ENCODE data around the gene SLC16A13. TPM values are rescaled to one million over a fixed set of nuclear protein-coding genes. Genes with fewer than 3 reads are reported as not detected.

Gene SLC16A13
- total RNA-seq, 1 donor from 2014 or later: 13.5 TPM

DNA sequence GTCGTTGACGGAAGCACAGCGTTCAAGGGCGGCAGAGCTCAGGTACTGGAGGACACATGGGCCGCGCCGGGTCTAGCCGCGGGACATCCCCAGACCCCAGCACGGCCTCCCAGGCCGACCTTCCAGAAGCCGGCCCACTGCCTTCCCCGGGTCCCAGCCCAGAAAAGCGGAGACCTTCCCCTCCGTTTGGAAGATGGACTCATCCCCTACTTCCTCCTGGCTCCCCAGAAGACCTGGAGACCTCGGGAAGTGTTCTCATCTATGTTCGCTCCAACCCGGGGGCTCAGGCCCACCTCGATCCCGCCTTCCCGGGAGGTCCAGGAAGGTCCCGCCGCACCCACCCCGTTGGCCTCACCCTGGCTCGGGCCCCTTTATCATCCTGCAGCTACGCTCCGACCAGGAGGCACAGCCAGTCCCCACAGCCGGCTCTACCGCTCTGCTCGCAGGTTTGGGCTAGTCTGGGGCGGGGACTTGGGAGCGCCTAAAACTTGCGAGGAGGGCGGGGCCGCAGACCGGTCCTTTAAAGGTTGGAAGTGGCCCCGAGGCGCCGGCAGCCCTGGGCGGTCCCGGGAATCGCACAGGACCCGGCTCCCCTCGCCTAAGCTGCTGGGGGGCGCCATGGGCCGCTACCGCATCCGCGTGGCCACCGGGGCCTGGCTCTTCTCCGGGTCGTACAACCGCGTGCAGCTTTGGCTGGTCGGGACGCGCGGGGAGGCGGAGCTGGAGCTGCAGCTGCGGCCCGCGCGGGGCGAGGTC, 40.1 kb upstream of the SLC16A13 start, which contains the start of gene ALOX12:
ALOX12 (plus strand) TSS at position 550 of the 756 bp plus-strand sequence; CDS start at position 619, 69 bp downstream.
- Mint-ChIP-seq H3K36me3 (peaks cover 30% of the 10 kb centered on the region), H3K4me1 (ENCODE audit: unreplicated experiment) (no peaks in the 10 kb centered on the region), H3K4me3 (peak within 1 kb of the TSS; percentile 82), H3K27me3 (peaks cover 4% of the 10 kb centered on the region), H3K27ac (no peak within 1 kb of the TSS), H3K9me3 (no peaks in the 10 kb centered on the region)
- no peak for DNase-seq (ENCODE audit: extremely low spot score, unreplicated experiment)
- TF ChIP-seq, protein P1, sequence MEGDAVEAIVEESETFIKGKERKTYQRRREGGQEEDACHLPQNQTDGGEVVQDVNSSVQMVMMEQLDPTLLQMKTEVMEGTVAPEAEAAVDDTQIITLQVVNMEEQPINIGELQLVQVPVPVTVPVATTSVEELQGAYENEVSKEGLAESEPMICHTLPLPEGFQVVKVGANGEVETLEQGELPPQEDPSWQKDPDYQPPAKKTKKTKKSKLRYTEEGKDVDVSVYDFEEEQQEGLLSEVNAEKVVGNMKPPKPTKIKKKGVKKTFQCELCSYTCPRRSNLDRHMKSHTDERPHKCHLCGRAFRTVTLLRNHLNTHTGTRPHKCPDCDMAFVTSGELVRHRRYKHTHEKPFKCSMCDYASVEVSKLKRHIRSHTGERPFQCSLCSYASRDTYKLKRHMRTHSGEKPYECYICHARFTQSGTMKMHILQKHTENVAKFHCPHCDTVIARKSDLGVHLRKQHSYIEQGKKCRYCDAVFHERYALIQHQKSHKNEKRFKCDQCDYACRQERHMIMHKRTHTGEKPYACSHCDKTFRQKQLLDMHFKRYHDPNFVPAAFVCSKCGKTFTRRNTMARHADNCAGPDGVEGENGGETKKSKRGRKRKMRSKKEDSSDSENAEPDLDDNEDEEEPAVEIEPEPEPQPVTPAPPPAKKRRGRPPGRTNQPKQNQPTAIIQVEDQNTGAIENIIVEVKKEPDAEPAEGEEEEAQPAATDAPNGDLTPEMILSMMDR (conservative IDR thresholded peaks at IDR 0.05): no peak

DNA sequence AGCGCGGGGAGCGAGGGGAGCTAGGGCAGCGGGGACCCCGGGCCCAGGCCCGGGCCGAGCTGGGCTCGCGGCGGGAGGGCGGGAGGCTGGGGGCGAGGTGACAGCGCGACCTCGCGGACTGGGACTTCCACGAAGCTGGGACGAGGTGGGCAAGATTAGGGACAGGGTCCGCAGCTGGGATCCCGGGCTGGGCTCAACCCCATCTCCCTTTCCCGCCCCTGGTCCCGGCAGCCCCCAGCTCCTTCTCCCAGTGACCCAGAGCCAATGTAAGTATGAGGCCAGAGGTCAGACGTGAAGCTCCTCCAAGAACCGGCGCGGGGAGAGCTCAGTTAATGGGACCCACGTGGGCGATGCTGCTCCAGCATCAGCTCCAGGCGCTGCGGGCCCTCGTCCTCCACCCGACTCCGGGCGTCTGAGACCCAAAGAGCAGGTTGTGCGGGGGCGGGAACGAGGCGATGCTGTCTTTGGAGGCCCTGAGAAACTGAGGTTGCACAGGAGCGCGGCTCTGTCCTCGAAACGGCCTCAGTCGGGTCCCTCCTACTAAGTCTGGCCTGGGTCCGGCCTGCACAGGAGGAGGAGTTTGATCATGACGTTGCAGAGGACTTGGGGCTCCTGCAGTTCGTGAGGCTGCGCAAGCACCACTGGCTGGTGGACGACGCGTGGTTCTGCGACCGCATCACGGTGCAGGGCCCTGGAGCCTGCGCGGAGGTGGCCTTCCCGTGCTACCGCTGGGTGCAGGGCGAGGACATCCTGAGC, 39.4 kb upstream of the SLC16A13 start:
- no peak for DNase-seq (ENCODE audit: extremely low spot score, unreplicated experiment)

DNA sequence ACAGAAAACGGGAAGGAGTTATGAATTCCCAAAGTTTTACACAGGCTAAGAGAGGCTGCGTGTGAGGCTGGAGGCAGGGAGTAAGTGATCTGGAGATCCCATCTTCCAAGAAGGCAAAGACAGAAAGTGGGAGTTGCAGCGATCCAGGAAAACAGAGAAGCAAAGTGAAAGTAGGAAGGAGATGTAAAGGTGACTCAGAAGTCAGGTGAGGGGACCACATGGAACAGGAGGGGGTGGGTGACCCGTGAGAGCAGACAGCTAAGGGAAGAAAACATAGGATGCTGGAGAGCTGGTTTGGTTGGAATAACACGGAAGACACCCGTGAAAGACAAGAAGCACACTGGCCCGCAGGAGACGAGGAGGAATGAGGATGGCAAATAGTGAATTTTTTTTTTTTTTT, 38.6 kb upstream of the SLC16A13 start:
- Mint-ChIP-seq H3K4me3 (peak overlapping the region; percentile 29), H3K36me3 (peaks cover 40% of the 10 kb centered on the region), H3K4me1 (ENCODE audit: unreplicated experiment) (no peaks in the 10 kb centered on the region), H3K27me3 (peaks cover 4% of the 10 kb centered on the region), H3K27ac (no peak overlapping the region), H3K9me3 (no peaks in the 10 kb centered on the region)
- DNase-seq (ENCODE audit: extremely low spot score, unreplicated experiment): no peak
- TF ChIP-seq, protein P1 (conservative IDR thresholded peaks at IDR 0.05): no peak

More for the DNA sequence above, 39.4 kb upstream of the SLC16A13 start:
- H3K36me3 Mint-ChIP-seq: peaks cover 34% of the 10 kb centered on the region
- H3K9me3 Mint-ChIP-seq: no peaks in the 10 kb centered on the region
- H3K4me3 Mint-ChIP-seq: no peak overlapping the region
- H3K27ac Mint-ChIP-seq: no peak overlapping the region
- peaks cover 4% of the 10 kb centered on the region for H3K27me3 Mint-ChIP-seq
- TF ChIP-seq, protein P1 (conservative IDR thresholded peaks at IDR 0.05): no peak
- H3K4me1 Mint-ChIP-seq (ENCODE audit: unreplicated experiment): no peaks in the 10 kb centered on the region

DNA sequence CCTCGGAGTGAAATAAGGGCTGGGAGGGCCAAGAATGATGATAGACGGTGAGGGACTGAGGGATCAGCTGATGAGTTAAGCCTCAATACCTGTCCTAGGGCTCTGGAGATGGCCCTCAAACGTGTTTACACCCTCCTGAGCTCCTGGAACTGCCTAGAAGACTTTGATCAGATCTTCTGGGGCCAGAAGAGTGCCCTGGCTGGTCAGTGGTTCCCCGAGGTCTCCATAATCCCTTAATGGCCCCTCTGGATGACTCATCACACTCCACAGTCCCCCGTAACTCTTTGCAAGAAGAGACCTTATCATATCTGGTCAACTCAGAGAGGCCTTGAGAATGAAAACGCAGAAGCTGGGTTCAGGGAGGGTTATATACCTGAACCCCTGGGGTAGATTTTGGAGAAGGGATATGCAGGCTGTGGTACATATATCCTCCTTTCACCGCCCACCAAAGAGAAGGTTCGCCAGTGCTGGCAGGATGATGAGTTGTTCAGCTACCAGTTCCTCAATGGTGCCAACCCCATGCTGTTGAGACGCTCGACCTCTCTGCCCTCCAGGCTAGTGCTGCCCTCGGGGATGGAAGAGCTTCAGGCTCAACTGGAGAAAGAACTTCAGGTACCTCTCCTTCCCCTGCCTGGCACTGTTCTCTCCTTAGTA, 36.8 kb upstream of the SLC16A13 start:
- Mint-ChIP-seq H3K36me3 (peaks cover 43% of the 10 kb centered on the region), H3K27ac (no peak overlapping the region), H3K4me1 (ENCODE audit: unreplicated experiment) (no peaks in the 10 kb centered on the region), H3K9me3 (no peaks in the 10 kb centered on the region), H3K27me3 (peaks cover 4% of the 10 kb centered on the region), H3K4me3 (no peak overlapping the region)
- no peak for DNase-seq (ENCODE audit: extremely low spot score, unreplicated experiment)
- TF ChIP-seq, protein P1 (conservative IDR thresholded peaks at IDR 0.05): no peak

DNA sequence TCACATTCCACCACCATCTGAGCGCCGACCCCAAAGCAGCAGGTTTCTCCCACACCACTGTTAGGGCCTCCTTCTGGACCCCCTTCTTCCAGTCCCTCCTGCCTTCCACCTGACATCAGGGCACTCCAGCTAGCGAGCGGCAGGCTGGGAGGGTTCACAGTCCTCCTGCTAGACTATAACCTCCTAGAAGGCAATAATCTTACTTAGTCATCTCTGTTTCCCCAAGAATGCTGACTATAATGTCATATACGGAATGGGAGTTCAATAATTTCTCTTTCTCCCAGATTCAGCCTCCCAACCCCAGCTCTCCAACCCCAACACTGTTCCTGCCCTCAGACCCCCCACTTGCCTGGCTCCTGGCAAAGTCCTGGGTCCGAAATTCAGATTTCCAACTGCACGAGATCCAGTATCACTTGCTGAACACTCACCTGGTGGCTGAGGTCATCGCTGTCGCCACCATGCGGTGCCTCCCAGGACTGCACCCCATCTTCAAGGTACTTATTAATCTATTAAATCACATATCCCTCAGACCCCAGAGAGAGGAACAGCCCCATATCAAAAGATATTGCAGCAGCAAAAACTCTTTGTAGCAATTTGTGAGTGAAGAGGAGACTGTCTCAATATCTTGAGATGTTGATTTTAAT, 34.4 kb upstream of the SLC16A13 start:
- Mint-ChIP-seq H3K36me3 (peaks cover 41% of the 10 kb centered on the region), H3K4me1 (ENCODE audit: unreplicated experiment) (peaks cover 6% of the 10 kb centered on the region), H3K9me3 (no peaks in the 10 kb centered on the region), H3K4me3 (no peak overlapping the region), H3K27me3 (peaks cover 4% of the 10 kb centered on the region), H3K27ac (no peak overlapping the region)
- TF ChIP-seq, protein P1 (conservative IDR thresholded peaks at IDR 0.05): peak; percentile 76
- no peak for DNase-seq (ENCODE audit: extremely low spot score, unreplicated experiment)
